Stimulated activated CD8-positive, alpha-beta memory T cell treated with anti-CD3 and anti-CD28 coated beads, Interleukin-4, amount 100 ng/mL, for 1 hour (primary cell): ENCODE results near the gene STK17A.
"Not testable (repeated sequence)": the region's sequence is repeated elsewhere in the genome, so short reads cannot be mapped to it uniquely, and the experiment has no call there.

Source experiments
- DNase-seq, 2 donors: peaks; one replicate each; pipeline ENCODE4 v3.0.0-alpha.2; 2020; ENCODE audit warnings: low read depth in 2 of 2, low spot score in 1 of 2

STK17A gene

DNA sequence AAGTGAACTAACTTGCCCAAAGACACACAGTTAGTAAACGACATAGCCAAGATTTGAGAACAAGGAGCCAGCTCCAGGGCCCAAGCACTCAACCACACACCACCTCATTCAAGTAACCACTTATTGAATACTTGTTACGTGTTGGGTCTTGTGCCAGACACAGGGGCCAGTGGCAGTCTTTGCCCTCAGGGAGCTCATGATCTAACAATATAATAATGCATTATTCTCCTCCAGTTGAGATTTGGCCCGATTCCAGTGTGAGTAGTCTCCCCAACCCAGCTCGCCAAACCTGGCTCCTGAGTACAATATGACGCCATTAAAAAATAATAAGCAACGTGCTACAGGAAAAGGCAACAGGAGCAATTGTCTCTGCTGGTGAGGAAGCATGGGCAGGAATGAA, 14.4 kb upstream of the STK17A start:
- no peak for DNase-seq

DNA sequence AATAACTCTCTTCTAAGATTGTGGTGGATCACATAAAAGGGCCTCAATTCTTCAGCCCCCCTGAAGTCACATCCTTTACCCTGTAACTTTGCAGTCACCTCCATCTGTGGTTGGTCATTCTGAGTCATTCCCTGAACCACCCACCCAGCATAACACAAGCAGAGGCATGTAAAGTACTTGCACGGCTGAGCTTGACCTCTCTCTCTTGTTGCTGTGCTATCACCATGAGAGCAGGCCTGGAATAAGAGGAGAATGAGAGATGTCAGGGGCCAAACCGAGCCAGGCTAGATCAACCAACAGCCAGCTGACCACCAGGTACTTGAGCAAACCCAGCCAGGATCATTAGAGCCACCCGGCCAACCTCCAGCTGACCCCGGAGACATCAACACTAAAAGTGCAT, 13.5 kb upstream of the STK17A start:
- DNase-seq: no peak

DNA sequence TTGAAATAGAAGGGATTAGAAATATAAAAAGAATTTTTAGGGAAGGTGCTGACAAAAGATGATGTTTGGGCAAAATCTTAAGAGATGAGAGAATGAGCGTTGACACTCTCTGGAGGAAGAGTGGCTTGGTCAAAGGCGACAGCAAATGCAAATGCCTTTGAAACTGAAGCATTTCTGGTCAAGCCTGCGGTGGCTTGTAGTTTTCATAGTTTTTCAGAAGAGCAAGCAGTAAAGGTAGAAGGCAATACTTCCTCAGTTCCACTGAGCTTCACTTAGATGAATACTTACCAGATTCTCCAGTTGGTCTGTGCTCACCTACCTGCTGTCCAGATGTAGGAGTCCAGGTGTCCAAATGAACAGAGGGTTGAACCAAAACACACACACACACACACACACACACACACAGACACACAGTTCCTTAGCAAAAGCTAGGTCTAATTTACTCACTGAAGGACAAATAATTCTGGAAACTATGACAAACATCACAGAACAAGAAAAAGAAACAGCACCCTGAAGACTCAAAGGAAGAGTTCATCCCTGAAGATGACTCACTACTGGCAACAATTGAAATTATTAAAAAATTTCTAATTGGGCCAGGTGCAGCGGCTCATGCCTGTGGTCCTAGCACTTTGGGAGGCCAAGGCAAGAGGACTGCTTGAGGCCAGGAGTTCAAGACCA, 12.1 kb upstream of the STK17A start:
- DNase-seq: no peak

DNA sequence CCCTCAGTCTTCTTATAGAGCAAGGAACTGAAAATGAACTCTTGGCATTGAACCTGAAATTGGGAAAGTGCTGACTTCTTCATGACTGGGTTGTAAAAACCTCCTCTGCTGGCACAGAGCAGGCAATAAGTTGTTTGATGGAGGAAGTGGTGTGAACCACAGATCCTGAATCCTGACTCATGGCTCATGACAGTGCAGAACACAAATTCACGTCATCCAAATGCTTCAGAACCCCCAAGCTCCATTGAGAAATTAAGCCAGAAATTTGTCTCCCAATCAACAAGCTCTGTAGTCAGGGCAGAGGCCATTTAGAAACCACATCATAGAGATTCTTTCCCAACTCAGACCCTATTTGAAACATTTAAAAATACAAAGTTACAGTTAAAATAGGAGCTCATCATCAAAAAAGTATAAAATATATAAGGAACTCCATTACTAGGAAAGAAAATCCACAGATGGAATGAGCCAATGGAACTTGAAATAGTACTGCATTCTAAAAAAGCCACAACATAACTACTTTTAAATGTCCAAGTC, 10.3 kb upstream of the STK17A start:
- no peak for DNase-seq

DNA sequence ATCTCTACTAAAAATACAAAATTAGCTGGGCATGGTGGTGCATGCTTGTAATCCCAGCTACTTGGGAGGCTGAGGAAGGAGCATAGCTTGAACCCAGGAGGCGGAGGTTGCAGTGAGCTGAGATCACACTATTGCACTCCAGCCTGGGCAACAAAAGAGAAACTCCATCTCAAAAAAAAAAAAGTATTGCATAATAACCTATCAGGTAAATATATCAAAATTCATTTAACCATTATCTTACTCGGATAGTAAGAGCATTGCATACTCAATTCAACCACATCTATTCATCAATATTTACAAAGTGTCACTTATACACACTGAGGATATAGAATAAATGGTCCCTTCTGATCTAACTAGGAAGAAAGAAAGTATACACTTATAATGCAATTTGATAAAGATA, 9.1 kb upstream of the STK17A start:
- DNase-seq: not testable (repeated sequence)

DNA sequence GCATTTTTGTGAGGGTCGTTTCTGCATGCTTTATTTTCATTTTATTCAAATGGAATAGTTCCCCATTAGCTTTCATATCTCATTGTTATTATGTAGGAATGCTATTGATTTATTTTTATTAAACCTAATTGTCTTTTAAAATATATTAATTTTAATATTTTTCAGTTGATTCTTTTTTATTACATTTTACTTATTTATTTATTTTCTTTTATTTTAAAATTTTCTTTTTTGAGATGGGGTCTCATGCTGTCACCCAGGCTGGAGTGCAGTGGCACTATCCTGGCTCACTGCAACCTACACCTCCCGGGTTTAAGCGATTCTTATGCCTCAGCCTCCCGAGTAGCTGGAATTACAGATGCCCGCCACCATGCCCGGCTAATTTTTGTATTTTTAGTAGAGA, 7.4 kb upstream of the STK17A start:
- no peak for DNase-seq

DNA sequence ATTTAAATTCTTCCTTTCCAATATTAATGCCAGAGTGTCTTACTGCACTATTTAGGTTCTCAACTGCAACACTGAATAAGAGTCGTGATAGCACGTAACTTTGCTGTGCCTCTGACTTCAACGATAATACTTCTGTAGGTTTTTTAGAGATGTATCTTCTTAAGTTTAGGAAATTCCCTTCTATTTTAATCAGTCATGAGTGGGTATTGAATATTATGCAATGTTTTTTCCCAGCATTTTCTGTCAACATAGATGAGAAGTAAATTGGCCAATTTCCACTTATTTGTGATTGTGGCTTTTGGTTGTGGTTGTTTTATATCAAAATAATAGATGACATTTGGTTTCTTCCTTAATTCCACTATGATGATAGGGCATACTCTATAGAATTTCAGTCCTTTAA, 6.7 kb upstream of the STK17A start:
- DNase-seq: no peak

DNA sequence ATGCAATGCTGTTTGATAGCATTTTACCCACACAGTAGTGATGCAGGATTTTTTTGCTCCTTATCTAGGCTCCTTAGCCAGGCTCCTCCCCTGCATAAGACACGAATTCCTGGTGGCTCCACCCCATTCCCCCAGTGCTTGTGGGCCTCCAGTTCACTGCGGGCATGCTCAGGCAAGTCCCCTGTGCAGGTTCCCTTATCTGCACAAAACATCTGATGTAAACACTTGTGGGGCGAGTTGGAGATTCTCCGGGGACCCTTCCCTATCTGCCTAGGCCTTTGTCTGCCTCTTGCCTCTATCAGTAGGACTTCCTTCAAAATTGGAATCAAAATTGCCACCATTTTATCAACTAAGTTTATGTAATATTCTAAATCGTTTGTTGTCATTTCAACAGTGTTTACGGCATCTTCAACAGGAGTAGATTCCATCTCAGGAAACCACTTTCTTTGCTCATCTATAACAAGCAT, 5.4 kb upstream of the STK17A start:
- DNase-seq: no peak

DNA sequence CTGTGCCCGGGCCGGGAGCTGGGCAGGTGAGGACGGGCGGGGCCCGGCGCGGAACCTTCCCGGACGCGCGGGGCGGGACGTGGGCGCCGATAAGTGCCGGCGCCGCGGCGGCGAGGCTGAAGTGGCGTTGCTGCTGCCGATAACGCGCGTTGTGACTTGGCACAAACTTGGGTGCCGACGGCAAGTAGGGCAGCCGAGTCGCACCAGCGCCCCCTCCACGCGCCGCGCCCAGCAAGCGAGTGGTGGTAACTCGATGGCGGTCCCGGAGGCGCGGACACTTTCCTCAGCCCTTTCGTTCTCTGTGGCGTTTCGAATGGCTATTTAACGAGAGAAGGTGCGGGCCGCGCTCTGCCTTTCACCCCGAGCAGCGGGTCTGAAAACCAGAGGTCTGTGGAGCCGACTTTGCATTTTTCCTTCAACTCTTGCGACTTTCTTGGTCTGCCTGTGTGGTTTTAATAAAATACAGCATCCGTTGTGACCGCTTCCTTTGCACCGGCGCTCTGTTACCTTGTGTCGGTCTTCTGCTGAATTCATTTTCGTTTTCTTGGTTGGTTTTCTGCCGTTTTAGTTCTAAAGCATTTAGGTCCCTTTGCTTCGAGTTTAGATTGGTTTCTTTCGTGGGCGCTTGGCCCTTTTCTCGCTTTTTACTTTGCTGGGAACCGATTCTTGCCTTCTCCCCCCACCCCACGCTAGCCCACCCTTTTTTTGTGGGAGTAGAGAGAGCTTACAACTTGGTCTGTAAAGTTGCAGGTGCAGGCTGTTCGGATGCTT, 701 bp downstream of the STK17A start:
- peak; percentile 38 to 47 for DNase-seq

DNA sequence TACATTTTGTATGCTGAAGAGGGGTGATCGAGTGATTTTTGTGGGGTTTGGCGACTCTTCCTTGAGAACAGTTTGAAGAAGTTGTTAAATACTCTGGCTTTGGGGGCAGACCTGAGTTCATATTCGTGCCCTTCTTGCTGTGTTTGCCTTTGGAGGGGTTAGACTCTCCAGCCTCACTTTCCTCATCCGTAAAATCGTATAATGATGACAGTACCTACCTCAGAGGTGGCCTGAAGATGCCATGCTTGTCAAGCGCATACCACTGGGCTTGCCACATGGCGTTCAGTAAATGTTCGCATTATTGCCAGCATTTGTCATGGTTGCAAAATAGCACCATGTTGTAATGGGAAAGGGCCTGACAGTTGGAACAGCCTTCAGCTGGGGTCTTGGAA, 1.3 kb downstream of the STK17A start:
- DNase-seq: no peak

DNA sequence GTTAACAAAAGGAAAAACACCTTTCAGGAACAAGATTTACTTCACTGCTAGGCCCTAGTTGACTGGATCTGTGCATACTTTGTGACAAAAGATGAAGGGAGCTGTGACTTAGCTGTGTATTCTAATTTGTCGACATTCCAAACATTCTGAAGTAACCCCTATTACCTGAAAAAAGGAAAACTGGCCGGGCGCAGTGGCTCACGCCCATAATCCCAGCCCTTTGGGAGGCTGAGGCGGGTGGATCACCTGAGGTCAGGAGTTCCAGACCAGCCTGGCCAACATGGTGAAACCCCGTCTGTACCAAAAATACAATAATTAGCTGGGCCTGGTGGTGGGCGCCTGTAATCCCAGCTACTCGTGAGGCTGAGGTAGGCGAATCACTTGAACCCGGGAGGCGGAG, 1.8 kb downstream of the STK17A start:
- not testable (repeated sequence) for DNase-seq

DNA sequence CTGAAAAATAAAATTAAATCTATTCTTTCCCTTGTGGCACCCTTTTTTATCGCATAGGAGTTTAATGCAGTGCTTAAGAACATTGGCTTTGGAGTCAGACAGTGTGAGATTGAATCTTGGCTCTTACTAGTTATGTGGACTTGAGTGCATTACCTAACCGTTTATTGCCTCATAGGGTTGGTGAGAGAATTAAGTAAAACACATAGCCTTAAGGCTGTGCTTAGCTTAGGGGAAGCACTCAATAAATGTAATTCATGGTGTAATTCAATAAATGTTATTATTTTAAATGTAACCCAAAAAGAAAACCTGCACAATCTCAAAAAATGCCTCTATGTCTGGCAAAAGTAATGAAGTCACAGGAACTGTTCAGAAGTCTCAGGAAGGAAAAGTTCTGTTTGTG, 2.7 kb downstream of the STK17A start:
- DNase-seq: no peak

DNA sequence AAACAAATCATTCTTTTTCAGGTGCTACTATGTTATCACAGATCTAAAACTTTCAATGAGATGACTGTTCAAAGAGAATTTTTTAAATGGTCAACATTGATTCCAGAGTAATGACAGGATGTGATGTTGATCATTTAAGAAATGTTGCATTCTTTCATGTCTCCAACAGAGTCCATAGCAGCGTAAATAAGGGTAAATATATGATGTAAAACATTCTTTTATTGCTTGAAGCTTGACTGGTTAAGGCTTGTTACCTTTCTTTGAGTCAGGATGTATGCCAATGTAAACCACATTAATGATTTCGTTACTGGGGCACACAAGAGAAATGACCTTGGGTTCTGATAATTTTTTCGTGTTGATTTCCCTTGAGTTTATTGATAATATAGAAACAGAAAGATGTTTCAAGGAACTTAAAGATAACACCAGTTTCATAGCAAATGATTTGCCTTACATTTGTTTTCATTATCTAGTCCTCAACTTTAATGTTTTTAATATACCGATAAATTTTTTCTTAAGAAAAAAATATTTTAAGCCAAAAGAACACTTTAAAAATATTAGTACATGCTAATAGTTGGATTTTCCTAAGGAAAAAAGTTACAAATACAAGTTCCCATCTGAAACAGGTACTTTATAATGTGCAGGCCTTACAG, 3.5 kb downstream of the STK17A start:
- DNase-seq: no peak

DNA sequence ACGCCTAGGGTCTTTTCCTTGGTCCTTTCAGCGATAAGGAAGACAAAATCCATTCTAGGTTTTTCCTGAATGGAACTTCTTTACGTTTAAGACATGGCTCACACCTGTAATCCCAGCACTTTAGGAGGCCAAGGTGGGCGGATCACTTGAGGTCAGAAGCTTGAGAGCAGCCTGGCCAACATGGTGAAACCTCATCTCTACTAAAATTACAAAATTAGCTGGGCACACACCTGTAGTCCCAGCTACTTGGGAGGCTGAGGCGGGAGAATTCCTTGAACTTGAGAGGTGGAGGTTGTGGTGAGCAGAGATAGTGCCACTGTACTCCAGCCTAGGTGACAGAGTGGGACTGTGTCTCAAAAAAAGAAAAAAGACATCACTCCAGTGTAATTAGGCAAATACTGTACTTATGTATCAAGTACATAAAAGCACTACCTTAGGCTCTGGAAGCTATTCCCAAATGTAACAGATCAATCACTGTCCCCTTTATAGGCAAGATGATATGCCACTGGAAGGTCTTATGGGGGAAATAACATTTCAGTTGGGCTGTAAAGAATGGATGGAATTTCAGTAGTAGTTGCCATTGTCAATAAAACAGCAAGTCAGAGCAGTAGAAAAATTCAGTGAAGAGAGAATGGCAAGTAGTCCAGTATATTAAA, 5.7 kb downstream of the STK17A start:
- no peak for DNase-seq

DNA sequence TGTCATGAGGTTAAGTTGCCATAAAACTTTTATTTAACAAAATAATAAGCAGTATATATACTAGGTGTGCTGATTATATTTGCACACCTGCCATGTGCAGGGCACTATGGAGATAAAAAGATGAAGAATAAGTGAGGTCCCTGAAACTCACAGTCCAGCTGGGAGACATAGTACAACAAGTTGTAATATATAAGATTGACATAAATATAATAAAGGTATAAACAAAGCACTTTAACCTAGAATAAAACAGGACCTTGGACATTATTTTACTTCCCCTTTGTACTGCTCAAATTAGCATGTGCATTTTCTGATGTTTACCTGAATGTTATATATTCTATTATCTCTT, 6.2 kb downstream of the STK17A start:
- no peak for DNase-seq

DNA sequence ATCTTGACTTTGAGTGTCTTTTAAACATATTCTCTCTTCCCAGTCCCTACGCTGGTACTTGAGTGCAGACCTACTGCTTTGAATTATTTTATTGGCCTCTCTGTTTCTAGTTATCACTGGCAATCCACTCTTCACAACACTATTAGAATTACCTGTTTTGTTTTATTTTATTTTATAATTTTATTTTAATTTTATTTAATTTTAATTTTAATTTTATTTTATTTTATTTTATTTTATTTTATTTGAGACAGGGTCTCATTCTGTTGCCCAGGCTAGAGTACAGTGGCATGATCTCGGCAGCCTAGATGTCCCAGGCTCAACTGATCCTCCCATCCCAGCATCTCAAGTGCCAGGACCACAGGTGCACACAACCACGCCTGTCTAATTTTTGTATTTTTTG, 6.8 kb downstream of the STK17A start:
- DNase-seq: no peak

DNA sequence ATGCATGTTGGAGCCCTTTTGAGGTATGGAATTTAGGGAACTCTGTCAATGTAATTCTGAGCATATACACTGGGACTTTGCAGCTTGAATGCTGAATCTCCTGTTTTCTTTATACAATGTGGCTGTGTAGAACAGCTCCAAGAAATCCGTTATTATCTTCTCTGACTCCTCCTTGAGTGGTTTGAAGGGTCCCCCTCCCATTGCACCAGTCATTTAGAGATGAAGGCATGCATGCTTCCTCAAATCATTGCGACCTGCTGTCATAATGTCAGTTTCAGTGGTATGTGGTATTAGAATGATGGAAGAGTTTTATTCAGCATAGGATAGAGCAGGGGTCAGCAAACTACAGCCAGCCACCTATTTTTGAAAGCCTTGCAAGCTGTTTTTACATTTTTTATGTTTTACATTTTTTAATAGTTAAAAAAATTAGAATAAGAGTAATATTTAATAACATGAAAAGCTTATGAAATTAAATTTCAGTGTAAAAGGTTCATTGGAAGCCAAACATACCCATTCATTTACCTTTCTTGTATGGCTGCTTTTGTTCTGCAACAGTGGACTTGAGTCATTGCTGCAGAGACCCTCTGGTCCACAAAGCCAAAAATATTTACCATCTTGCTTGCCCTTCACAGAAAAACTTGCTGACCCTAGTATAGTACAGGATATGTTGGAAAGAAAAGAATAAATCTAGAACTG, 8.1 kb downstream of the STK17A start:
- DNase-seq: no peak

DNA sequence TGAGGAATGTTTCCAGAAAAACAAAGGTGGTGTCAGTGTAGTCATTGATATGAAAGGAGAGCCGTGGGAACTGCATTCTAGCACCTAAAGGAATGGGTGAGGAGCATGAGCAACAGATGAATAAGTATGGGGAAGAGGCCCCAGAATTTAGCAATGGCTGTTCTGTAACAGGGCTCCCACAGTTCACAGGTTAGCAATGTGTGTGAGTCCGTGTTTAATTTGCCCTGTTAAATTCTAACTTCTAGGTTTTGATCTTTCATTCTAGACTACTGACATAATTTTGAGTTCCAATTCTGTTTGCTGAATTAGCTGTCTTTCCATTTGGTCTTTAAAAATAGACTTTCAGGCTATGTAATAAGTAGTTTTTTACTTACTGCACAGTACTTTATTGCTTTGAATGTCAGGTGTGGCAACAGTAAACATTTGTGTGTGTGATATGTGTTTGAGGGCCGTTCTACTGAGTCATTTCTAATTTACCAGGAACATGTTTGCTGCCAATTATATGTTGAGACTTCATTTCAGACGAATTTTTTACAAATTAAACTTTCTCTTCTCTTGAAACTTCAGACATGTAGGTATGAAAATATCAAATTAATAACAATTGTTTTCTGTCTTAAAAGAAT, 8.8 kb downstream of the STK17A start:
- no peak for DNase-seq

DNA sequence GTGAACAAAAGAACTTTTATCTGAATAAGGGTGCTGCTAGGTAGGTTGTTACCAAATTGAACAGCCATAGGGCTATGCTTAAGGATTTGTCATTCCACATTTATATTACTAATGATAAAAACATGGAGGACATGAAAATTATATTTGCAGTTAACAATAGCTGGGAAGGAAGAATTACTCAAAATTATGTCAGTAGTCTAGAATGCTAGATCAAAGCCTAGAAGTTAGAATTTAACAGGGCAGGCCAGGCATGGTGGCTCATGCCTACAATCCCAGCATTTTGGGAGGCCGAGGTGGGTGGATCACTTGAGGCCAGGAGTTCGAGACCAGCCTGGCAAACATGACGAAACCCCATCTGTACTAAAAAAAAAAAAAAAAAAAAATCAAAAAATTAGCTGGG, 9.4 kb downstream of the STK17A start:
- no peak for DNase-seq

DNA sequence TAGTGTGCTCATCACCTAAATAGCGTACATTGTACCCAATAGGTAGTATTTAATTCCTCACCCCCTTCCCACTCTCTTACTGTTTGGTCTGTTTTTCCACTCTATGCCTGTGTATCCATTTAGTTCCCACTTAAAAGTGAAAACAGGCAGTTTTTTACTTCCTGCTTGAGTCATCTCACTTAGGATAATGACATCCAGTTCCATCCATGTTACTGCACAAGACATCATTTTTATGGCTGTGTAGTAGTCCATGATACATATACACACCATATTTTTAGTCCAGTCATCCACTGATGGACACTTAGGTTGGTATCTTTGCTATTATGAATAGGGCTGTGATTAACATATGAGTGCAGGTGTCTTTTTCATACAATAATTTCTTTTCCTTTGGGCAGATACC, 10.1 kb downstream of the STK17A start:
- no peak for DNase-seq

DNA sequence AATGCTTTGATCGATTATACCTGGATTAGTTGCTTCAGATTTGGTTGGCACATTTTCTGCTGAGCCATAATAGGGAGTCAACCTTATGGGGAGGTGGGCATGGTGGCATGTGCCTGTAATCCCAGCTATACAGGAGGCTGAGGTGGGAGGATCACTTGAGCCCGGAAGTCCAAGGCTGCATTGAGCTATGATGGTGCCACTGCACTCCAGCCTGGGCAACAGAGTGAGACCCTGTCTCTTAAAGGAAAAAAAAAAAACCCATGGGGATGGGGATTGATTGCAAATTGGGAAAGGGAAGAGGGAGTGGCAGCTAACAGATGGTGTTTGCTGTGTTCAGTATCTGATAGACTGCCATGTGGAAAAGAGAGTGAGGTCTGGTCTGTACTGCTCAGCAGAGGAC, 11.1 kb downstream of the STK17A start:
- DNase-seq: no peak
